Osteoblast (primary cell): ENCODE measurements around the gene MATK. TPM values are rescaled to one million over a fixed set of nuclear protein-coding genes. Genes with fewer than 3 reads are reported as not detected.
A peak's percentile ranks its signal among the peaks of the same experiment; 100 is the strongest.

Experiments
- DNase-seq: peaks from one replicate; pipeline ENCODE4 v3.0.0; 2011; ENCODE audit warnings: low spot score, mixed read lengths; ENCODE audit not compliant: insufficient read length; ENCODE audit errors: missing footprints
- H2AFZ ChIP-seq: 2 replicates; pipeline ENCODE4 v1.6.0; 2011; ENCODE audit warnings: mild to moderate bottlenecking, low read length
- H3K27ac ChIP-seq: 2 replicates; pipeline ENCODE4 v1.5.1; 2011; ENCODE audit warnings: mild to moderate bottlenecking, low read depth, low read length, moderate library complexity
- H3K27me3 ChIP-seq: 2 replicates; pipeline ENCODE4 v1.6.0; 2012; ENCODE audit warnings: mild to moderate bottlenecking, control low read depth, inconsistent platforms, low read length, moderate library complexity; ENCODE audit not compliant: insufficient read depth
- H3K36me3 ChIP-seq: 2 replicates; pipeline ENCODE4 v1.5.1; 2011; ENCODE audit warnings: mild to moderate bottlenecking, low read length, control low read depth, moderate library complexity; ENCODE audit not compliant: insufficient read depth
- H3K4me1 ChIP-seq: 2 replicates; pipeline ENCODE4 v1.5.1; 2011; ENCODE audit warnings: mild to moderate bottlenecking, low read length, control low read depth, moderate library complexity; ENCODE audit not compliant: insufficient read depth
- H3K4me2 ChIP-seq: 2 replicates; pipeline ENCODE4 v1.6.0; 2011; ENCODE audit warnings: mild to moderate bottlenecking, low read length; ENCODE audit not compliant: insufficient read depth
- H3K4me3 ChIP-seq: fragments of 200-600 bp; sonication (generic); 3 replicates; pipeline ENCODE4 v1.5.1; 2012; ENCODE audit warnings: mild to moderate bottlenecking, low read length, inconsistent platforms; ENCODE audit not compliant: insufficient read depth
- H3K79me2 ChIP-seq: 2 replicates; pipeline ENCODE4 v1.6.0; 2012; ENCODE audit warnings: mild to moderate bottlenecking, low read length, control low read depth, inconsistent platforms; ENCODE audit not compliant: insufficient read depth
- H3K9me3 ChIP-seq: 2 replicates; pipeline ENCODE4 v1.5.1; 2011; ENCODE audit warnings: low read depth, low read length, control low read depth
- H4K20me1 ChIP-seq: 2 replicates; pipeline ENCODE4 v1.6.0; 2012; ENCODE audit warnings: mild to moderate bottlenecking, low read length, control low read depth; ENCODE audit not compliant: insufficient read depth
- total RNA-seq: library from RNA; depleted of rRNA; stranded (reverse); fragments of >200 nt; gene quantifications from 2 replicates; pipeline ENCODE4 v1.2.3, GENCODE V29; 2012
- TF ChIP-seq, protein P1 (sequence below): IDR thresholded peaks from 2 replicates; pipeline ENCODE4 v1.5.1; 2011; ENCODE audit warnings: mild to moderate bottlenecking, low read depth, low read length, moderate library complexity; ENCODE audit errors: extremely low read depth

The MATK gene
- total RNA-seq, 1 donor: not detected

- Histone ChIP-seq H3K27me3 (peaks cover 4% of the 10 kb centered on the region), H3K4me2 (no peak overlapping the region), H4K20me1 (no peaks in the 10 kb centered on the region), H3K27ac (no peak overlapping the region), H3K36me3 (no peaks in the 10 kb centered on the region), H2AFZ (no peak overlapping the region), H3K79me2 (no peaks in the 10 kb centered on the region), H3K4me1 (no peaks in the 10 kb centered on the region), H3K4me3 (no peak overlapping the region), H3K9me3 (no peaks in the 10 kb centered on the region)
- peak; percentile 71 for DNase-seq
- TF ChIP-seq, protein P1, sequence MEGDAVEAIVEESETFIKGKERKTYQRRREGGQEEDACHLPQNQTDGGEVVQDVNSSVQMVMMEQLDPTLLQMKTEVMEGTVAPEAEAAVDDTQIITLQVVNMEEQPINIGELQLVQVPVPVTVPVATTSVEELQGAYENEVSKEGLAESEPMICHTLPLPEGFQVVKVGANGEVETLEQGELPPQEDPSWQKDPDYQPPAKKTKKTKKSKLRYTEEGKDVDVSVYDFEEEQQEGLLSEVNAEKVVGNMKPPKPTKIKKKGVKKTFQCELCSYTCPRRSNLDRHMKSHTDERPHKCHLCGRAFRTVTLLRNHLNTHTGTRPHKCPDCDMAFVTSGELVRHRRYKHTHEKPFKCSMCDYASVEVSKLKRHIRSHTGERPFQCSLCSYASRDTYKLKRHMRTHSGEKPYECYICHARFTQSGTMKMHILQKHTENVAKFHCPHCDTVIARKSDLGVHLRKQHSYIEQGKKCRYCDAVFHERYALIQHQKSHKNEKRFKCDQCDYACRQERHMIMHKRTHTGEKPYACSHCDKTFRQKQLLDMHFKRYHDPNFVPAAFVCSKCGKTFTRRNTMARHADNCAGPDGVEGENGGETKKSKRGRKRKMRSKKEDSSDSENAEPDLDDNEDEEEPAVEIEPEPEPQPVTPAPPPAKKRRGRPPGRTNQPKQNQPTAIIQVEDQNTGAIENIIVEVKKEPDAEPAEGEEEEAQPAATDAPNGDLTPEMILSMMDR: no peak
Measured at GRCh38 chr19:3809881-3810707, 23.9 kb upstream of the MATK start.

GRCh38 chr19:3808420-3809143, 22.4 kb upstream of the MATK start:
- Histone ChIP-seq H3K27ac (no peak overlapping the region), H3K27me3 (peaks cover 4% of the 10 kb centered on the region), H3K36me3 (no peaks in the 10 kb centered on the region), H3K79me2 (no peaks in the 10 kb centered on the region), H3K4me1 (no peaks in the 10 kb centered on the region), H3K4me3 (no peak overlapping the region), H4K20me1 (no peaks in the 10 kb centered on the region), H3K4me2 (no peak overlapping the region), H3K9me3 (no peaks in the 10 kb centered on the region), H2AFZ (no peak overlapping the region)
- DNase-seq: peak; percentile 65
- TF ChIP-seq, protein P1: no peak

DNA sequence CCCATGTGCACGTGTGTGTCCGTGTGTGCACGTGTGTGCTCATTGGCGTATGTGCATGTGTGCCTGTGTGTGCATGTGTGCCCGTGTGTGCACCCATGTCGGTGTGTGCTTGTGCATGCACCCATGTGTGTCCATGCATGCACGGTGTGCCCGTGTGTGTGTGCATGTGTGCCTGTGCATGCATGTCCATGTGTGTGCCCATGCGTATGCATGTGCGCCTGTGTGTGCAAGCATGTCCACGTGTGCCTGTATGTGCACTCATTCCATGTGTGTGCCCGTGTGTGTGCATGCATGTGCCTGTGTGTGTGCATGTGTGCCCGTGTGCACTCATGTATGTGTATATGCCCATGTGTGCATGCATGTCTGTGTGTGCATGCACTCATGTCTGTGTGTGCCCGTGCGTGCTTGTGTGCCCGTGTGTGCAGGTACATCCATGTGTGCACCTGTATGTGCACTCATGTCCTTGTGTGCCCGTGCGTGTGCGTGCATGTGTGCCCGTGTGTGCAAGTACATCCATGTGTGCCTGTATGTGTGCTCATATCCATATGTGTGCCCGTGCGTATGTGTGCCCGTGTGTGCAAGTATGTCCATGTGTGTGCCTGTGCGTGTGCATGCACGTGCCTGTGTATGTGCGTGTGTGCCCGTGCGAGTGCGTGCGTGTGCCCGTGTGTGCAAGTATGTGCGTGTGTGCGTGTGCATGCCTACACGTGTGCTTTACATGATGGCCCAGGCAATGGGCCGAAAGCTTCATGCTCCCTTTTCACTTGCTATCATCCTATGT, 21.6 kb upstream of the MATK start:
- TF ChIP-seq, protein P1: no peak
- Histone ChIP-seq H3K4me2 (no peak overlapping the region), H3K27ac (no peak overlapping the region), H3K9me3 (no peaks in the 10 kb centered on the region), H3K4me3 (no peak overlapping the region), H3K79me2 (no peaks in the 10 kb centered on the region), H2AFZ (no peak overlapping the region), H3K4me1 (no peaks in the 10 kb centered on the region), H4K20me1 (no peaks in the 10 kb centered on the region), H3K36me3 (no peaks in the 10 kb centered on the region), H3K27me3 (peaks cover 4% of the 10 kb centered on the region)
- DNase-seq: peak; percentile 21
